Measurements from ENCODE around the gene PPARGC1A. TPM values are rescaled to one million over a fixed set of nuclear protein-coding genes. Genes with fewer than 3 reads are reported as not detected.

Gene PPARGC1A
- total RNA-seq, 3 donors from 2014 or later (not counting 1 experiment from before 2014, with no cell fraction given): not detected

DNA sequence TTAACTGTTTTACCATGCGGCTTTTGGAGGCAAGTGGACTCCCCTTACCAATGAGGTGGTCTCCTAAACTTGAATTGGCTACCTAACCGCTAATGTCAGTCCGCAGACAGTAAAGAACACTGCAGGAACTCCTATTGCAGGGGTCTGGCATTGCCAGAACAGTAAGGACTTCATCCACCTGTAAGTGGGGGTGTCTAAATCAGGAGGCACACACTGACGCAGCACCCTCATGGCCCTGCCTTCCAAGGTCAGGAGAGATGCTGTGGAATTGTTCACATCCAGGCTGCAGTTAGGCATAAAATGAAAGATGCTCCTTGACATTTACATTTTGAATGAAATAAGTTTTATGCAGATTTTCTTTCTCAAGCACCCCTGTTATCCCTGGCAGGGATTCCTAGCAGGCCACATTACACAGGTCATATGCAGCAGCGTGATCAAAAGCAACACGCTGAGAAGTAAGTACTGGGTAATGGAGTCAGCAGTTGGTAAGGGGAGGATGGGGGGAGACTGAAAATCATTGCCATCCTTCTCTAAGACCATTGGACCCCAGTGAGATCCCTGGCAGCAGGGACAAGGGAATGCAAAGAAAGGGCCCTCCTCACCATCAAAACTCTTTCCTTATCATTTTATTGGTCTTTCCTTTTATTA, 3.8 kb downstream of the PPARGC1A start:
- Mint-ChIP-seq H3K27ac (no peak overlapping the region), H3K4me3 (no peak overlapping the region), H3K36me3 (no peaks in the 10 kb centered on the region), H3K27me3 (ENCODE audit: low read depth in 2 of 2) (no peaks in the 10 kb centered on the region), H3K4me1 (no peaks in the 10 kb centered on the region), H3K9me3 (peaks cover 3 to 12% of the 10 kb centered on the region in 2 donors)
- H3K27me3 ChIP-seq (ENCODE audit: control insufficient read depth, insufficient read depth, low read length): no peaks in the 10 kb centered on the region
- H3K4me1 ChIP-seq (ENCODE audit: control insufficient read depth, insufficient read depth, low read length): no peaks in the 10 kb centered on the region
- no peak overlapping the region for H3K4me3 ChIP-seq (ENCODE audit: low read length)
- DNase-seq (no peak), ATAC-seq (no peak)
- no peaks in the 10 kb centered on the region for H3K9me3 ChIP-seq (ENCODE audit: control insufficient read depth, insufficient read depth, low read length)
- H3K36me3 ChIP-seq (ENCODE audit: control insufficient read depth, insufficient read depth, low read length): no peaks in the 10 kb centered on the region
- TF ChIP-seq, protein P1, sequence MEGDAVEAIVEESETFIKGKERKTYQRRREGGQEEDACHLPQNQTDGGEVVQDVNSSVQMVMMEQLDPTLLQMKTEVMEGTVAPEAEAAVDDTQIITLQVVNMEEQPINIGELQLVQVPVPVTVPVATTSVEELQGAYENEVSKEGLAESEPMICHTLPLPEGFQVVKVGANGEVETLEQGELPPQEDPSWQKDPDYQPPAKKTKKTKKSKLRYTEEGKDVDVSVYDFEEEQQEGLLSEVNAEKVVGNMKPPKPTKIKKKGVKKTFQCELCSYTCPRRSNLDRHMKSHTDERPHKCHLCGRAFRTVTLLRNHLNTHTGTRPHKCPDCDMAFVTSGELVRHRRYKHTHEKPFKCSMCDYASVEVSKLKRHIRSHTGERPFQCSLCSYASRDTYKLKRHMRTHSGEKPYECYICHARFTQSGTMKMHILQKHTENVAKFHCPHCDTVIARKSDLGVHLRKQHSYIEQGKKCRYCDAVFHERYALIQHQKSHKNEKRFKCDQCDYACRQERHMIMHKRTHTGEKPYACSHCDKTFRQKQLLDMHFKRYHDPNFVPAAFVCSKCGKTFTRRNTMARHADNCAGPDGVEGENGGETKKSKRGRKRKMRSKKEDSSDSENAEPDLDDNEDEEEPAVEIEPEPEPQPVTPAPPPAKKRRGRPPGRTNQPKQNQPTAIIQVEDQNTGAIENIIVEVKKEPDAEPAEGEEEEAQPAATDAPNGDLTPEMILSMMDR (IDR thresholded peaks at IDR 0.05): no peak
- WGBS (ENCODE audit: insufficient coverage): 88% methylated on average over 6 of the region's 6 CpGs
- no peak overlapping the region for H3K27ac ChIP-seq (ENCODE audit: low read length)
- intact Hi-C loops (cut with micrococcal nuclease): no loop called here

DNA sequence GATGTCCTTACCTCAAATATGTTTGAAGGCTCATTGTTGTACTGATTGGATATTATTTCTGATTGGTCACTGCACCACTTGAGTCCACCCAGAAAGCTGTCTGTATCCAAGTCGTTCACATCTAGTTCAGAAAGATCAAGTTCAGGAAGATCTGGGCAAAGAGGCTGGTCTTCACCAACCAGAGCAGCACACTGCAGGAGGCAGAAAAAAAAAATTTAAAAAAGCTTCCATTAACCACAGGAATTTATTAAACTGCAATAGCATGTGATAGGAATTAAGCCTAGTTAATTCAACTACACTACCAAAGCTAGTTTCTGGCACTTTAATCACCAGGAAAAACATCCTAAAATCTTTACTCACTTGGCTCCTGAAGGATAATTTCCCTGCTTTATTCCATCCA, 5.1 kb downstream of the PPARGC1A start:
- Mint-ChIP-seq H3K36me3 (no peaks in the 10 kb centered on the region), H3K4me3 (no peak overlapping the region), H3K9me3 (peaks cover 5 to 12% of the 10 kb centered on the region in 2 donors), H3K27ac (no peak overlapping the region), H3K4me1 (no peaks in the 10 kb centered on the region), H3K27me3 (ENCODE audit: low read depth in 2 of 2) (no peaks in the 10 kb centered on the region)
- H3K9me3 ChIP-seq (ENCODE audit: control insufficient read depth, insufficient read depth, low read length): no peaks in the 10 kb centered on the region
- TF ChIP-seq, protein P1 (IDR thresholded peaks at IDR 0.05): no peak
- H3K27me3 ChIP-seq (ENCODE audit: control insufficient read depth, insufficient read depth, low read length): no peaks in the 10 kb centered on the region
- H3K4me3 ChIP-seq (ENCODE audit: low read length): no peak overlapping the region
- H3K27ac ChIP-seq (ENCODE audit: low read length): no peak overlapping the region
- intact Hi-C loops (cut with micrococcal nuclease): no loop called here
- no peak for ATAC-seq
- no peaks in the 10 kb centered on the region for H3K36me3 ChIP-seq (ENCODE audit: control insufficient read depth, insufficient read depth, low read length)
- no peaks in the 10 kb centered on the region for H3K4me1 ChIP-seq (ENCODE audit: control insufficient read depth, insufficient read depth, low read length)
- 92% methylated on average over 1 of the region's 1 CpG for WGBS (ENCODE audit: insufficient coverage)
- no peak for DNase-seq

DNA sequence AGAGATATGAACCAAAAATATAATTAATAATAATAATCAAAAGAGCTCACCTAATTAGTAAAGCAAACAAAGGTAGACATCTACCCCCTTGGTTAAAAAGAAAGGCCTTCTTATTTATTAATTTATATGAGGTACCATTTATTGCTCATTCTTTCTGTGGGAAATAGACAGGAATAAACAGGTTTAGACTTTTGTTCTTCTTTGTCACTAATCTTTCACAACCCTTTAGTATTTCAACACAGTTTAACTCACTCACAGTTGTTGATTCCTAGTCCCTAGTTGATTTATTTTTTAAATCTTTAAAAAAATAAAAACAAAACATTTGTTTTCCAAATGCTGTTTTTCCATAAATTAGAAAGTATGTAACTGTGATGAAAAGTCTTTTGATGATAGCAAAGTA, 5.6 kb downstream of the PPARGC1A start:
- H3K9me3 ChIP-seq (ENCODE audit: control insufficient read depth, insufficient read depth, low read length): no peaks in the 10 kb centered on the region
- Mint-ChIP-seq H3K36me3 (no peaks in the 10 kb centered on the region), H3K9me3 (peaks cover 8 to 12% of the 10 kb centered on the region in 2 donors), H3K27ac (no peak overlapping the region), H3K4me3 (no peak overlapping the region), H3K4me1 (no peaks in the 10 kb centered on the region), H3K27me3 (ENCODE audit: low read depth in 2 of 2) (no peaks in the 10 kb centered on the region)
- H3K36me3 ChIP-seq (ENCODE audit: control insufficient read depth, insufficient read depth, low read length): no peaks in the 10 kb centered on the region
- H3K27me3 ChIP-seq (ENCODE audit: control insufficient read depth, insufficient read depth, low read length): no peaks in the 10 kb centered on the region
- no peak for DNase-seq
- H3K4me3 ChIP-seq (ENCODE audit: low read length): no peak overlapping the region
- H3K27ac ChIP-seq (ENCODE audit: low read length): no peak overlapping the region
- intact Hi-C loops (cut with micrococcal nuclease): no loop called here
- TF ChIP-seq, protein P1 (IDR thresholded peaks at IDR 0.05): no peak
- ATAC-seq: no peak
- no peaks in the 10 kb centered on the region for H3K4me1 ChIP-seq (ENCODE audit: control insufficient read depth, insufficient read depth, low read length)

DNA sequence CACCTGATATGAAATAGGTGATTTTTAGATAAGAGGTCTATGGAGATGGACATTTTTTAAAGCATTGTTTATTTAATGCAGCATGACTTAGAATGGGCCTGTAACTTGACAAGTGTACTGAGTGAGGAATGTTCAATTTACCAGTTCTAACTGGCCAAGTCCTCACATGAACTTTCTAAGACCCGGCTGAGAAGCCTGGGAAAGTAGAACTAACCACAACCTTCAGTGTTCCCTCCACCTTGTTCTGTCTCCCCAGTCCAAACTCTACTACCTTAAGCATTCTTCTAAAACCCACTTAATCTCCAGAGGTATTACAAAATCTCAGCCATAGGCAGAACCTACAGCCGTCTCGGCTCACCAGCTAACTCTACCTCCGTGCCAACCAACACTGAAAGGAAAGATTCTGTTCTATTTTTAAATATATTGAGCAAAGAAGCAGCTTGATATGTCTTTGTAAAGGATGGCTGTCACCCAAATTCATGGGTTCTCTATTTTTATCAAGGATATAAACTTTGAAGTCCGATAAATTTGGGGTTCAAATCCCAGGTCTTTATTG, 6.8 kb downstream of the PPARGC1A start:
- no peaks in the 10 kb centered on the region for H3K36me3 Mint-ChIP-seq

More for the DNA sequence above, 6.8 kb downstream of the PPARGC1A start:
- no peaks in the 10 kb centered on the region for H3K27me3 ChIP-seq (ENCODE audit: control insufficient read depth, insufficient read depth, low read length)
- DNase-seq (no peak), ATAC-seq (no peak)
- no peaks in the 10 kb centered on the region for H3K9me3 ChIP-seq (ENCODE audit: control insufficient read depth, insufficient read depth, low read length)
- Mint-ChIP-seq H3K4me1 (no peaks in the 10 kb centered on the region), H3K4me3 (no peak overlapping the region), H3K27me3 (ENCODE audit: low read depth in 2 of 2) (no peaks in the 10 kb centered on the region), H3K27ac (no peak overlapping the region), H3K9me3 (peaks cover 4 to 8% of the 10 kb centered on the region in 2 donors)
- WGBS (ENCODE audit: insufficient coverage): 91% methylated on average over 4 of the region's 5 CpGs
- H3K4me1 ChIP-seq (ENCODE audit: control insufficient read depth, insufficient read depth, low read length): no peaks in the 10 kb centered on the region
- no peak overlapping the region for H3K27ac ChIP-seq (ENCODE audit: low read length)
- TF ChIP-seq, protein P1 (IDR thresholded peaks at IDR 0.05): no peak
- intact Hi-C loops (cut with micrococcal nuclease): no loop called here
- no peak overlapping the region for H3K4me3 ChIP-seq (ENCODE audit: low read length)
- H3K36me3 ChIP-seq (ENCODE audit: control insufficient read depth, insufficient read depth, low read length): no peaks in the 10 kb centered on the region
